H1 (cell line): Measurements from ENCODE around the gene GTF3C5. TPM values are rescaled to one million over a fixed set of nuclear protein-coding genes. Genes with fewer than 3 reads are reported as not detected.

Experiments
- CTCF ChIA-PET: fragments of 300-600 bp; sonication (Branson Sonifier 250); formaldehyde crosslinking; loops from one replicate; lab custom pipeline; 2021; ENCODE audit not compliant: partially characterized antibody; lab: Charles Lee
- POLR2A ChIA-PET: fragments of 300-600 bp; sonication (Branson Sonifier 250); formaldehyde crosslinking; loops from one replicate; lab custom pipeline; 2021; ENCODE audit warnings: inconsistent platforms; ENCODE audit not compliant: partially characterized antibody; lab: Charles Lee
- DNase-seq, 2 experiments: peaks; one replicate each; pipeline versions ENCODE4 v3.0.0 to v3.0.0-alpha.2; 2010 to 2022; ENCODE audit warnings: low spot score in 2 of 2, low read depth in 1 of 2, mixed read lengths in 1 of 2
- FAIRE-seq: peaks from 2 replicates; lab custom pipeline; 2011; peaks lifted over from hg19 to GRCh38; lab: Jason Lieb, UNC
- H2AFZ ChIP-seq: 2 replicates; pipeline ENCODE4 v1.8.1; 2012; ENCODE audit warnings: low read length, inconsistent platforms
- H2AK5ac ChIP-seq: 2 replicates; pipeline ENCODE4 v1.6.1; 2013; ENCODE audit warnings: low read depth, low read length
- H2BK120ac ChIP-seq: replicated peaks from 2 replicates; pipeline ENCODE3; 2013; ENCODE audit warnings: low read depth, low read length, inconsistent platforms
- H2BK12ac ChIP-seq: 2 replicates; pipeline ENCODE4 v1.6.1; 2013; ENCODE audit warnings: low read depth, low read length
- H2BK15ac ChIP-seq: 2 replicates; pipeline ENCODE4 v1.6.1; 2013; ENCODE audit warnings: low read length
- H2BK20ac ChIP-seq: 2 replicates; pipeline ENCODE4 v1.6.1; 2013; ENCODE audit warnings: low read length
- H2BK5ac ChIP-seq: 2 replicates; pipeline ENCODE4 v1.6.1; 2013; ENCODE audit warnings: low read depth, low read length
- H3K14ac ChIP-seq: 2 replicates; pipeline ENCODE4 v1.6.1; 2013; ENCODE audit warnings: inconsistent platforms; ENCODE audit not compliant: insufficient read length
- H3K18ac ChIP-seq: 2 replicates; pipeline ENCODE4 v1.6.1; 2013; ENCODE audit warnings: low read length; ENCODE audit errors: extremely low read depth
- H3K23ac ChIP-seq: 2 replicates; pipeline ENCODE4 v1.6.1; 2013; ENCODE audit warnings: inconsistent platforms; ENCODE audit not compliant: insufficient read length
- H3K23me2 ChIP-seq: 2 replicates; pipeline ENCODE4 v1.6.1; 2013; ENCODE audit warnings: low read depth, low read length
- H3K27ac ChIP-seq: 2 replicates; pipeline ENCODE4 v1.6.1; 2011; ENCODE audit warnings: low read depth, low read length, inconsistent platforms
- H3K27me3 ChIP-seq, 4 experiments: replicated peaks in 1 of 4; 1 replicate in 1 of 4; 2 replicates in 3 of 4; pipeline versions ENCODE4 v1.6.1 to v1.8.1; 2011 to 2013; ENCODE audit warnings: low read length in 3 of 4, mild to moderate bottlenecking in 3 of 4, inconsistent platforms in 2 of 4, mixed read lengths in 2 of 4, moderate library complexity in 1 of 4; ENCODE audit not compliant: control insufficient read depth in 3 of 4, insufficient read depth in 3 of 4; ENCODE audit errors: extremely low read depth in 1 of 4
- H3K36me3 ChIP-seq, 4 experiments: 2 replicates each; pipeline versions ENCODE4 v1.6.1 to v1.8.1; 2011 to 2013; ENCODE audit warnings: mild to moderate bottlenecking in 4 of 4, low read length in 3 of 4, moderate library complexity in 2 of 4, control low read depth in 1 of 4, inconsistent platforms in 1 of 4; ENCODE audit not compliant: insufficient read depth in 4 of 4, control insufficient read depth in 2 of 4
- H3K4ac ChIP-seq: replicated peaks from 2 replicates; pipeline ENCODE3; 2013; ENCODE audit warnings: low read length, low read depth, mixed read lengths, inconsistent platforms; ENCODE audit not compliant: insufficient read length
- H3K4me1 ChIP-seq, 4 experiments: replicated peaks in 1 of 4; 1 replicate in 1 of 4; 2 replicates in 3 of 4; pipeline versions ENCODE4 v1.6.1 to v1.8.1; 2011 to 2013; ENCODE audit warnings: low read length in 3 of 4, inconsistent platforms in 2 of 4, mixed read lengths in 1 of 4; ENCODE audit not compliant: insufficient read depth in 4 of 4, control insufficient read depth in 3 of 4
- H3K4me2 ChIP-seq, 2 experiments: 2 replicates each; pipeline versions ENCODE4 v1.6.1 to v1.8.1; 2011 to 2013; ENCODE audit warnings: low read depth in 2 of 2, low read length in 2 of 2, control low read depth in 1 of 2, inconsistent platforms in 1 of 2, mild to moderate bottlenecking in 1 of 2; ENCODE audit not compliant: insufficient read depth in 1 of 2
- H3K4me3 ChIP-seq, 4 experiments: fragments of 200-600, 300-600 bp in 1 of 4; sonication (generic), shearing (Covaris generic), sonication (Bioruptor Twin) in 1 of 4; 2 replicates each; pipeline versions ENCODE4 v1.5.1 to v1.8.1; 2011 to 2016; ENCODE audit warnings: low read length in 4 of 4, low read depth in 3 of 4, control low read depth in 2 of 4, inconsistent platforms in 2 of 4, mild to moderate bottlenecking in 2 of 4, mixed read lengths in 1 of 4, moderate library complexity in 1 of 4; ENCODE audit not compliant: insufficient read depth in 2 of 4; ENCODE audit errors: extremely low read depth in 1 of 4
- H3K56ac ChIP-seq: replicated peaks from 2 replicates; pipeline ENCODE3; 2013; ENCODE audit warnings: low read depth, mild to moderate bottlenecking, mixed read lengths, low read length, inconsistent platforms; ENCODE audit not compliant: insufficient read length
- H3K79me1 ChIP-seq: 2 replicates; pipeline ENCODE4 v1.6.1; 2013; ENCODE audit warnings: low read depth, low read length, control low read depth
- H3K79me2 ChIP-seq, 2 experiments: 2 replicates each; pipeline versions ENCODE4 v1.6.1 to v1.8.1; 2012 to 2013; ENCODE audit warnings: low read length in 2 of 2, mild to moderate bottlenecking in 2 of 2, inconsistent platforms in 1 of 2; ENCODE audit not compliant: insufficient read depth in 2 of 2, control insufficient read depth in 1 of 2
- H3K9ac ChIP-seq, 4 experiments: replicated peaks in 1 of 4; 1 replicate in 1 of 4; 2 replicates in 3 of 4; pipeline versions ENCODE4 v1.6.1 to v1.8.1; 2011 to 2013; ENCODE audit warnings: low read depth in 3 of 4, low read length in 3 of 4, control low read depth in 2 of 4, mild to moderate bottlenecking in 2 of 4, moderate library complexity in 2 of 4, inconsistent platforms in 1 of 4; ENCODE audit errors: extremely low read depth in 1 of 4
- H3K9me3 ChIP-seq, 2 experiments: 2 replicates each; pipeline versions ENCODE4 v1.6.1 to v1.8.1; 2012 to 2013; ENCODE audit warnings: mild to moderate bottlenecking in 2 of 2, moderate library complexity in 2 of 2, control low read depth in 1 of 2, inconsistent platforms in 1 of 2, low read depth in 1 of 2, low read length in 1 of 2, mixed read lengths in 1 of 2; ENCODE audit not compliant: insufficient read depth in 2 of 2
- H4K20me1 ChIP-seq, 2 experiments: replicated peaks in 1 of 2; 2 replicates each; pipeline versions ENCODE3 to v1.8.1; 2011 to 2013; ENCODE audit warnings: inconsistent platforms in 2 of 2, low read length in 2 of 2, mild to moderate bottlenecking in 1 of 2; ENCODE audit not compliant: insufficient read depth in 2 of 2, control insufficient read depth in 1 of 2
- H4K5ac ChIP-seq: 2 replicates; pipeline ENCODE4 v1.6.1; 2013; ENCODE audit warnings: low read length, low read depth, mixed read lengths, inconsistent platforms; ENCODE audit not compliant: insufficient read length
- H4K8ac ChIP-seq: 2 replicates; pipeline ENCODE4 v1.8.0; 2013; ENCODE audit warnings: mild to moderate bottlenecking, moderate library complexity, low read length, inconsistent platforms; ENCODE audit not compliant: insufficient read depth; ENCODE audit errors: extremely low read depth
- H4K91ac ChIP-seq: replicated peaks from 2 replicates; pipeline ENCODE3; 2013; ENCODE audit warnings: low read length, mixed read lengths, inconsistent platforms; ENCODE audit not compliant: insufficient read length
- BCL11A ChIP-seq, 2 experiments: IDR thresholded peaks; one replicate each; pipeline ENCODE4 v1.6.1; 2011; ENCODE audit warnings: low read depth in 2 of 2, low read length in 2 of 2, mild to moderate bottlenecking in 2 of 2
- CBX5 ChIP-seq: fragments of 300-800, 300-1000 bp; sonication (generic); IDR thresholded peaks from 2 replicates; pipeline ENCODE4 v1.7.1; 2016; ENCODE audit warnings: antibody characterized with exemption, low read length, low read depth
- CBX8 ChIP-seq: fragments of 300-800, 300-1000 bp; sonication (generic); IDR thresholded peaks from 2 replicates; pipeline ENCODE4 v1.7.1; 2016; ENCODE audit warnings: low read depth, low read length, borderline replicate concordance
- CEBPB ChIP-seq: IDR thresholded peaks from 2 replicates; pipeline ENCODE4 v1.6.1; 2012; ENCODE audit warnings: low read depth, low read length
- CHD2 ChIP-seq: IDR thresholded peaks from 2 replicates; pipeline ENCODE4 v1.6.1; 2012; ENCODE audit warnings: low read length, improper control_type of control experiment
- FOSL1 ChIP-seq: IDR thresholded peaks from 2 replicates; pipeline ENCODE4 v1.6.1; 2011; ENCODE audit warnings: mild to moderate bottlenecking, low read depth, low read length, moderate library complexity; ENCODE audit not compliant: insufficient read depth
- HDAC6 ChIP-seq: IDR thresholded peaks from one replicate; pipeline ENCODE4 v1.7.1; 2012; ENCODE audit warnings: low read depth, mild to moderate bottlenecking, inconsistent platforms, low read length, moderate library complexity
- JUN ChIP-seq: IDR thresholded peaks from 2 replicates; pipeline ENCODE4 v1.6.1; 2011; ENCODE audit warnings: low read depth, mild to moderate bottlenecking, improper control_type of control experiment, low read length
- KDM1A ChIP-seq: fragments of 200-600, 300-600 bp; sonication (generic); IDR thresholded peaks from 2 replicates; pipeline ENCODE4 v1.7.1; 2016; ENCODE audit warnings: mild to moderate bottlenecking, low read length, borderline replicate concordance
- MAFK ChIP-seq: IDR thresholded peaks from 2 replicates; pipeline ENCODE4 v1.6.1; 2012; ENCODE audit warnings: low read depth, mild to moderate bottlenecking, improper control_type of control experiment, low read length
- NRF1 ChIP-seq: IDR thresholded peaks from 2 replicates; pipeline ENCODE4 v1.6.1; 2011; ENCODE audit warnings: mild to moderate bottlenecking, low read depth, low read length, improper control_type of control experiment
- RFX5 ChIP-seq: IDR thresholded peaks from 2 replicates; pipeline ENCODE4 v1.6.1; 2011; ENCODE audit warnings: low read depth, low read length, improper control_type of control experiment, borderline replicate concordance
- SIRT6 ChIP-seq: IDR thresholded peaks from one replicate; pipeline ENCODE4 v1.7.1; 2012; ENCODE audit warnings: low read length, inconsistent platforms
- SUZ12 ChIP-seq: fragments of 200-600 bp; sonication (generic); IDR thresholded peaks from 2 replicates; pipeline ENCODE4 v1.6.1; 2012; ENCODE audit warnings: mild to moderate bottlenecking, inconsistent platforms, low read length, moderate library complexity, mixed read lengths
- TAF1 ChIP-seq: IDR thresholded peaks from 2 replicates; pipeline ENCODE4 v1.6.1; 2011; ENCODE audit warnings: mild to moderate bottlenecking, low read depth, low read length
- TCF12 ChIP-seq: IDR thresholded peaks from 2 replicates; pipeline ENCODE4 v1.6.1; 2011; ENCODE audit warnings: low read depth, mild to moderate bottlenecking, low read length
- WGBS, 2 experiments: shearing (Covaris generic) in 1 of 2; methylation state at CpG; one replicate each; pipeline versions ENCODE4 v1.1.6 to v1.1.7; 2013 to 2015; ENCODE audit warnings: low lambda C conversion rate in 2 of 2, mixed read lengths in 2 of 2, inconsistent platforms in 1 of 2, low coverage in 1 of 2, missing lambda C conversion rate in 1 of 2; ENCODE audit not compliant: insufficient replicate concordance in 2 of 2, insufficient coverage in 1 of 2, insufficient read length in 1 of 2; ENCODE audit errors: extremely low coverage in 1 of 2, missing lambda C conversion rate in 1 of 2; 5-methylcytosine and 5-hydroxymethylcytosine counted together
- polyA plus RNA-seq, 7 experiments: library from polyadenylated mRNA; depleted of rRNA in 3 of 7; stranded (reverse) in 5 of 7; unstranded in 2 of 7; fragments of >200 nt in 5 of 7; fragments of 200-250 nt in 2 of 7; gene quantifications; 1 replicate in 5 of 7; 2 replicates in 1 of 7; 4 replicates in 1 of 7; pipeline versions ENCODE4 v1.2.1 to v1.2.3, GENCODE V29; 2011 to 2013; ENCODE audit warnings: missing spikeins in 2 of 7, mixed read lengths in 2 of 7
- total RNA-seq: library from RNA; stranded (reverse); fragmentation: NEBNext Ultra II Directional; extraction: Animal tissue kit (Norgen Biotek cat#: 25700); gene quantifications from 2 replicates; pipeline ENCODE4 v1.2.1, GENCODE V29; 2021

Gene GTF3C5
- total and polyA plus RNA-seq, 2 of the 8 experiments (the other 6 are each of a cell fraction or from before 2014, with no cell fraction given), result 78.7 to 87.1 TPM

DNA sequence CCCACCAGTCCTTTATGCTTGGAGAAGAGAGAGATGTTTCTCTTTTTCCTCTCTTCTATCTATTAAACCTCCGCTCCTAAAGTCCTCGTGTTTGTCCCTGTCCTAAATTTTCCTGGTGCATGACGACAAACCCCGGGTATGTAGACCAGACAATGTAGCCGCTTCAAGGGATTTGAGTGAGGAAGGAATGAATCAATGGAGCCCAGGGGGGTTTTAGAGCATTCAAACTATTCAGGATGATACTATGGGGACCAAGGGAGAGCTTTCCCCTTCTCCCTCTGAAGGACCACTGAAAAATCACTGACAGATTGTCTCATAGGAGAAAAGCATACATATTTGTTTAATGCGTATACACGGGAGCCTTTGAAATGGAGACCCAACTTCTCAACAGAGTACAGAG, 49.4 kb downstream of the GTF3C5 start:
- H3K27ac ChIP-seq, result no peak overlapping the region
- H3K36me3 ChIP-seq, result no peaks in the 10 kb centered on the region
- no peak overlapping the region for H2BK120ac ChIP-seq
- no peak overlapping the region for H3K18ac ChIP-seq
- no peaks in the 10 kb centered on the region for H3K9me3 ChIP-seq
- H3K79me2 ChIP-seq, result no peaks in the 10 kb centered on the region
- H2BK15ac ChIP-seq, result no peak overlapping the region
- H2BK5ac ChIP-seq, result no peak overlapping the region
- no peak overlapping the region for H3K9ac ChIP-seq
- H4K8ac ChIP-seq, result no peak overlapping the region
- no peaks in the 10 kb centered on the region for H3K27me3 ChIP-seq
- H3K23me2 ChIP-seq, result no peaks in the 10 kb centered on the region
- no peak overlapping the region for H3K4ac ChIP-seq
- H3K79me1 ChIP-seq, result no peaks in the 10 kb centered on the region
- no peak overlapping the region for H3K23ac ChIP-seq
- ChIA-PET CTCF (interaction anchor here (0.8 to 2.9 kb wide), 6 partner anchors 13 to 87 kb away, joined by 3 to 9 read pairs (median 3); no protein-coding TSS in a partner anchor), POLR2A (no interaction called here)
- H4K91ac ChIP-seq, result no peak overlapping the region
- H3K4me3 ChIP-seq, result no peak overlapping the region
- H3K14ac ChIP-seq, result no peak overlapping the region
- H2AK5ac ChIP-seq, result no peak overlapping the region
- H2BK12ac ChIP-seq, result no peak overlapping the region
- no peak for FAIRE-seq
- WGBS, 2 experiments, result 86% methylated on average over 7 of the region's 7 CpGs; no CpG with 5 or more reads in 1 of the 2 experiments
- H2BK20ac ChIP-seq, result no peak overlapping the region
- DNase-seq, result no peak
- no peak overlapping the region for H2AFZ ChIP-seq
- no peaks in the 10 kb centered on the region for H4K20me1 ChIP-seq
- H3K4me2 ChIP-seq, result no peak overlapping the region
- H3K4me1 ChIP-seq, result no peaks in the 10 kb centered on the region
- no peak overlapping the region for H3K56ac ChIP-seq
- no peak overlapping the region for H4K5ac ChIP-seq
- no peak for TF ChIP-seq BCL11A (IDR thresholded peaks at IDR 0.05; ENCODE audit: low read depth in 2 of 2, low read length in 2 of 2)
- TF ChIP-seq SUZ12, result no peak
- TF ChIP-seq CHD2, result no peak
- TF ChIP-seq CBX5, result no peak
- no peak for TF ChIP-seq TAF1
- no peak for TF ChIP-seq CBX8
- TF ChIP-seq KDM1A, result no peak
- TF ChIP-seq FOSL1, result no peak
- TF ChIP-seq SIRT6, result no peak
- no peak for TF ChIP-seq TCF12
- TF ChIP-seq MAFK, result no peak
- TF ChIP-seq RFX5, result no peak
- no peak for TF ChIP-seq HDAC6
- TF ChIP-seq NRF1, result no peak
- TF ChIP-seq CEBPB, result no peak
- TF ChIP-seq JUN, result no peak
